Fibroblast of the aortic adventitia (primary cell): ENCODE data around the gene SLC13A2. TPM values are rescaled to one million over a fixed set of nuclear protein-coding genes. Genes with fewer than 3 reads are reported as not detected.

ENCODE experiments used
- DNase-seq: peaks from one replicate; pipeline ENCODE4 v3.0.0-alpha.2; 2010; ENCODE audit warnings: low read depth
- H3K4me3 ChIP-seq: 2 replicates; pipeline ENCODE4 v1.5.1; 2011; ENCODE audit warnings: low read depth, mild to moderate bottlenecking, control low read depth, low read length, moderate library complexity
- CTCF ChIP-seq: IDR thresholded peaks from 2 replicates; pipeline ENCODE4 v1.5.1; 2011; ENCODE audit warnings: mild to moderate bottlenecking, low read length, control low read depth, inconsistent platforms; ENCODE audit not compliant: insufficient read depth
- total RNA-seq: library from RNA; depleted of rRNA; stranded (reverse); fragments of >200 nt; gene quantifications from 2 replicates; pipeline ENCODE4 v1.2.3, GENCODE V29; 2012; ENCODE audit warnings: low replicate concordance

Gene SLC13A2
- total RNA-seq, 1 donor, result not detected

DNA sequence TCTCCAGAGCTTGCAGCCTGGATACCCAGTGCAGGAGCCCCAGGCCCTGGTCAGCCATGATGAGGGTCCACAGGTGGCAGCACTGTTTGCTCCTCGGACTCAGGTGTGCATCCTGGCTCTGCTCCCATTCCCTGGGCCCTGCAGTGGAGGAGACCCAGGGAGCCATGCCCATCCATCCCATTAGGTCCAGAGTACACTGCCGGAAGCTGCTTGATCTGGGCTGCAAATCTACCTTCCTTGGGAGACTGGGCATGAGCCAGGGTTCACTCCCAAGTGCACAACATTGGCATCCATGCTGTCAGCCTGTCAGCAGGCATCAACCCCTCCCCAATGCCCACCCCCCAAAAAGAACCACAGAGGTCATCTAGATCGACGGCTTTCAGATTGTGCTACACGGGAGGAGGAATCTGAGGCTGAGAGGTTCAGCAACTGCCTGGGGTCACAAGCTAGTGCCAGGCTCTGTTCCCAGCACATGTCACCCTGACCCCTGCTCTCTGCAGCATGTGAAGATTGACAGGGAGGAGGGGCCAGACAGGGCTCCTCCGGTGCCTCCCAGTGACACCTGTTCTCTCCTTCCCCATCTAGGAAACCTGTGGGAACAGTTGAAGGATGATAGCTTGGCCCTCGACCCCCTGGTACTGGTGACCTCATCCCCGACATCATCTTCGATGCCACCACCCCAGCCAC is 63.2 kb downstream of the SLC13A2 start:
- no peak for TF ChIP-seq CTCF
- no peak for DNase-seq

GRCh38 chr17:28537219-28537610 is 63.8 kb downstream of the SLC13A2 start:
- H3K4me3 ChIP-seq, result no peak overlapping the region
- DNase-seq, result no peak
- TF ChIP-seq CTCF, result no peak

More for the DNA sequence above, 63.2 kb downstream of the SLC13A2 start:
- no peak overlapping the region for H3K4me3 ChIP-seq

DNA sequence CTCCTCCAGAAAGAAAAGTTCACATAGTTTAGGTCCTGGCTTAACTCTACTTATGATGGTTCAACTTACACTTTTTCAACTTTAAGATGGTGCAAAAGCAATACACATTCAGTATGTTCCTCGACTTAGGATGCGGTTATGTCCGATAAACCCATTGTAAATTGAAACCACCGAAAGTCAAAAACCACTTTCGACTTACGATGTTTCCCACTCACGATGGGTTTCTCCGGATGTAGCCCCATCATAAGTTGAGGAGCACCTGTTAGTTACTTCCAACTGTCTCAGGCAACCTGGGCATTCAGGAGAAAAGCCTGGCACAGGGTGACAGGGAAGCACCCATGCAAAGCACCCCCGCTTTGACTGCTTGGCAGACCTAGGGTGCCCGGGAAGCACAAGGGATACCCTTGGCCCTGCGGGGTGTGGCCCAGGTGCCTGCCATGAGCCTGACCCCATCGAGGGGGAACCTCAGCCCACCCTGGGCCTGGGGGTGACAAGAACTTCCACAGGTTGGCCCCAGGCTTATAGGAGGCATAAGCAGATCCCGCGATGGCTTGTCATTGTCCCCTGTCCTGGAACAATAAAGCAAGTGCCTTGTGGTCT is 65.0 kb downstream of the SLC13A2 start:
- no peak overlapping the region for H3K4me3 ChIP-seq
- DNase-seq, result no peak
- TF ChIP-seq CTCF, result no peak

DNA sequence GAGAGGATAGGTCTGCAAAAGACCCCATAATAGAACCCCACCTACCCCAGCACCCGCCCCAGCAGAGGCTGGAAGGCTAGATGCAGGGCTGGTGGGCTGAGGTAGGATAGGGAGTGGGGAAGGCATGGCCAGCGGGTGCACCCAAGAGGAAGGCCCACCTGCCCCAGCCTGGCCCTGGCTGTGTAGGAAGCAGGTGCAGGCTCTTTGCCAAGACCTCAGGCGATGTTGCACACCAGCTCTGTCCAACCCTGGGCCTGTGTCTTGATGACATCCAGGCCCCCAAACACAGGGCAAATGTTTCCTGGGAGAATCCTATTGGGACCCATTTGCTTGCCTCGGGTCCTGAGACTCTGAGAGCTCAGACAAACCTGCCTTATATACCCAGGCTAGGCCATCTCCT is 66.8 kb downstream of the SLC13A2 start:
- H3K4me3 ChIP-seq, result no peak overlapping the region
- no peak for DNase-seq
- no peak for TF ChIP-seq CTCF

- H3K4me3 ChIP-seq, result no peak overlapping the region
- no peak for TF ChIP-seq CTCF
- DNase-seq, result no peak
Measured at GRCh38 chr17:28541439-28541838, 68.0 kb downstream of the SLC13A2 start.

- no peak overlapping the region for H3K4me3 ChIP-seq
- no peak for TF ChIP-seq CTCF
- DNase-seq, result no peak
Measured at GRCh38 chr17:28544402-28545140, 71.1 kb downstream of the SLC13A2 start.
